Stimulated activated CD4-positive, alpha-beta T cell treated with anti-CD3 and anti-CD28 coated beads, Interleukin-4, amount 100 ng/mL, for 4 hours (primary cell): ENCODE measurements around the gene MCTP1.
A peak's percentile ranks its signal among the peaks of the same experiment; 100 is the strongest.

Experiments
- DNase-seq, 2 experiments: peaks; one replicate each; pipeline ENCODE4 v3.0.0-alpha.2; 2020

MCTP1 gene

DNA sequence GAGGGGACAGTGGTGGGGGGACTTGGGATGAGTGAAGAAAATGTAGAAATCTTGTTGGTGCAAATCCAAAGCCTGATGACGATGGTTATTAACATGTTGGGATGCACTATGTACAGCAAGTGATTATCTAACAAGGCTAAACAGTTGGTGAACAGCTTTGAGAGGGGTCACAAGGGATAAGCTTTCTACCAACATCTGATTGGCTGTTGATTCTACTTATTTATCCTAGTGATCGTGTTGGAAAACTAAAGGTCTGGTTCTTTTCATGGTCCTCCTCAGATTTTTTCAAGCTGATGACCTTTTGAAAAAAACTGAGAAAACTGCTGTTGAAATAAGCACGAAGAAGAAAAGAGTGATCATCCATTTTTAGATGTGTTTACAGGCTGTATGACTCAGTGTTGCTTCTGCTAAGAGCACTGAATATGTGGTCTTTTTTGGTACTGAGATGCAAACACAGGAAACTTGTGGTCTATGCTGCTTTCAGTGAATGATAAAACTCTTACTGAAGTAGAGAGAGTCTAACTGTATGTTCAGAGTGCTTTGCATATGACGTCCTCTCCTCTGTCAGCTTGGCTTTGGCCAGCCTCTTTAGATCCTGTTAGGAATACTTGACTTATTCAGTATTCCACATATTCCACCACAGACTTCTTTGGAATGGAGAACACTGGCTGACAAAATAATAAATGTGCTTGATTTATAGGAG lies 491.6 kb downstream of the MCTP1 start:
- DNase-seq: peak in 1 of 2 experiments; percentile 6

DNA sequence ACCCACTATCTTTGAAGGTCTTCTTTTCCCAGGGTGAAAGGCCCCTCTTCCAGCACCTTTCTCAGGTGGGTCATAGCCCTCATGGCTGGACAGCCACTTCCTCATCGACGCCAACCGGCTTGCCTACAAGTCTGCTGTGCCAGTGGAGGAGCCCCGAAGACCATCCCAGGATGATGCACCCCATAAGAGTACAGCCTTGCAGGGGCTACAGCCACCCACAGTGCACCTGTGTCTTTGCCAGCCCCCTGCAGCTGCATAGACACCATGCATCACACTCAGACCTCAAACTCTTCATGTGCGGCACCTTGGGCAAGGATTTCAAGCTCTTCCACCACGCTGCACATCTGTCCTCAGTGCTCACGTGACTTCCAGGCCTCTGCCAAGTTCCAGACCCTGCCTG lies 493.1 kb downstream of the MCTP1 start:
- DNase-seq: no peak

DNA sequence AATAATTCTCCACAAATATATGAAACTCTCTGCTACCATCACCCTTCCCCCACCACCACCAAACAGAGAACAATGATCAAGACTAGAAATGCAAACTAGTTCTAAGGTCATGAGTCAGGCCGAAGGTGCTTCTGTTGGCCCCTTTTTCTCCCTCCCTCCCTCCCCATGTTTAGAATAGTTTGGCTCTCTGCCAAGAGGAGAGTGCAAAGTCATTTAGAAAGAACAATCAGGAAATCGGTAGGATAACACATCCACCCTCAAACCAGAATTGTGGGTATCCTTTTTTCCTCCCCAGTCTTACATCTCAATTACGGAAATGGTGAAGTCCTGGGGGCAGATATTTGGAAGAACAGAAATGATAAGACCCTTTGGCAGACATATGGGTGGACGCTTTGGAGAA lies 496.4 kb downstream of the MCTP1 start:
- DNase-seq: no peak

DNA sequence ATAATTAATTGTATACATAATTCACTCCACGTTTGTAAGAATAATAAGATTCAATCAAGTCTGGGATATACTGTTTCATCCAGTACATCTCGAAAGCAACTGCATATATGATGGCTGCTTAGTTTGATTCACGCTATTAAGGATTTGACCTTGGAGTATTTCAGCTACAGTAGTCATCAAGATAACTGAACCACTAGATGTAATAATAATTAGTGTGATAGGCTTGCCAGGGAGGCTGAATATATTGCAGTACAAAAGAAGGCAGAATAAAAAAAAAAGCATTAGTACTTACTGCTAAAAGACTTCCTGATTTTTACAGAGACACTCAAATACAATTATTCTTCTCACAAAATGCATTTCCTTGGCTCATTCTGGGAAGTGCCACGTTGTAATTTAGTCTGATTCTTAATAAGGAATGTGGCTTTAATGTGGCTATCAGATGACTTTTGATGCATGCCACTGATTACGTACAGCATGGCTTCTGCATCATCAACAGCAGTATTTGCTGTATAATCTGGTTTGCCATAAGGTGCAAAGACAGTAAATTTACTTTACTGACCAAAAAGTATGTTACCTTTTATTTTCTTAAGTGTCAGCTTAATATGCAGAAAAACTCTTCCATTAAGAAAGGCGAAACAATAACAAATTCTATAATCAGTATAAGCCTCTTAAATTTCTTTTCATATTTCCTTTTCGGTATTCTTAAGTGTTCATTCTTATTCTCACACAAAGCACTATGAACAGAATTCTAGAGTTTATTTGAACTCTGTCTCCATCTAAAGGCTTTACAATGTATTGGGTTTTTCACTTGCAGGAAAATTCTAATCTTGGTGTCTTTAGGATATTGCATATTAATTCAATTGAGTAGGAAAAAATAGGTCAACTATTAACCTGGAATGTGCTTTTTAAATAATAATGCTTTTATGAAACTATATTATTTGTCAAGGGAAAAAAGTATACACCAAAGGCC lies 500.1 kb downstream of the MCTP1 start:
- DNase-seq: no peak

DNA sequence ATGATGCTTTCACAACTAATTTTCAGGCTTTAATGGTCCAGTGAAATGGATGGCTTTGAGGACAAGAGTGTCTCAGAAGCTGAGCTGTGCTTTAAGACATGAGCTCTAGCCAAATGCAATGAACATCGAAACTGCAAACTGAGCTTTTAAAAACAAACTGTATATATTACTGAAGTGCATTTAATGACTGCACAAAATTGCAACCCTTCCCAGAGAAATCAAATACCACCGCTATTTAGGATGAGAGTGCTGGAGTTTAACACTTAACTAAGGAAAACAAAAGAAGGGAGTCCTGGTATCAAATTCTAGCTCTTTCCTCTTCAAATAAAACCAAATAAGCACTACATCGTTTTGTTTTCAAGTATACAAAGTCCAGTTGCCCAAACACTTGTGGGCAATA lies 502.5 kb downstream of the MCTP1 start:
- no peak for DNase-seq

DNA sequence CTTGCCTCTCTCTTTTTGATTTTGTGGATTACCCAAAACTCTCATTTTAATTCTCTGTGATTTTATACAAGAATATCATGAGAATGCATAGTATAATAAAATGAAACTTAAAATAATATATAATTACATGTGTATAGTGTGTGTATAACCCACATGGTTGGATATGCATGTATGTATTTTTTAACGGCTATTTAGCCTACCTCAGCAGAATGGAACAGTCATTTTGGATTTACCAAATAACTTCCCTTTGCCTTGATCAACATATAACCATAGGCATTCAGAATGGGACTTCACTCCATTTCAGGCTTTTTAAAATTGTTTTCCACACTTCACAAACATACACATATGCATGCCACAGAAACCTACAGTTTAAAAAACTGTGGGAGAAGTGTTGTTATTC lies 505.2 kb downstream of the MCTP1 start:
- no peak for DNase-seq

DNA sequence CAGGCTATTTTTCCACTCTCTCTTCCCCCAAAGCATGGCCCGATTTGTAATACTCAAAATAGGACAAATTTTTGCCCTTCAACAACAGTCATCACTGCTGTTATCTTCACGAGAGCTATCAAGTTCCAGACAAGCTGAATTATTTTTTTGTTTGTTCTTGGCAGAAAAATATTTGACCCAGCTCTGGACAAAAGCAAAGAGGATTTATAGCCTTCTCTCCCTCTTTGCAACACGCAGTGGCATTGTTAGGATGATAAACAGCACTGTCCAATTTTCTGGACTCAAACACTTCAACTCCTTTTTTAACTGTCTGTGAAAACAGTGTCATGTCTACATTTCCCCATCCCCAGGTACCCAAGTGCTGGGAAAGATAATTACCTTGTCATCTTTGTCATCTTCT lies 506.2 kb downstream of the MCTP1 start:
- DNase-seq: no peak

DNA sequence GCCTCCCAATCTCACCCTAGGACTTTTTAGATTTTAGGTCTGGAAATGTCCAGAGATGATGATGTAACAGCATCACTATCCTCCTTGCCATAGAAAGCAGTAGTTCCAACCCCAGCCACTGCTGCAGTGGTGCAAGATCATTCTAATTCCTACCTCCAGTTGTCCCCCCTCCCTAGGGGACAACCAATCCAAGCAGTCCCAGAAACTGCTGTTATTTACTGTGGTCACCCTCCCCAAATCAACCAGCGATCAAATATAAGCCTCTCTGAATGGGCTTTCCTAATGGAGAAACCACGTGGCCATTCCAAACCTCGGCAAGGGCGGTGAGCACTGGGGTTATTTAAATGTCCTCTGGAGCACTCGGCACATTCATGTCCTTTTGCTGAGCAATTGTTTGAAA lies 506.6 kb downstream of the MCTP1 start:
- no peak for DNase-seq

DNA sequence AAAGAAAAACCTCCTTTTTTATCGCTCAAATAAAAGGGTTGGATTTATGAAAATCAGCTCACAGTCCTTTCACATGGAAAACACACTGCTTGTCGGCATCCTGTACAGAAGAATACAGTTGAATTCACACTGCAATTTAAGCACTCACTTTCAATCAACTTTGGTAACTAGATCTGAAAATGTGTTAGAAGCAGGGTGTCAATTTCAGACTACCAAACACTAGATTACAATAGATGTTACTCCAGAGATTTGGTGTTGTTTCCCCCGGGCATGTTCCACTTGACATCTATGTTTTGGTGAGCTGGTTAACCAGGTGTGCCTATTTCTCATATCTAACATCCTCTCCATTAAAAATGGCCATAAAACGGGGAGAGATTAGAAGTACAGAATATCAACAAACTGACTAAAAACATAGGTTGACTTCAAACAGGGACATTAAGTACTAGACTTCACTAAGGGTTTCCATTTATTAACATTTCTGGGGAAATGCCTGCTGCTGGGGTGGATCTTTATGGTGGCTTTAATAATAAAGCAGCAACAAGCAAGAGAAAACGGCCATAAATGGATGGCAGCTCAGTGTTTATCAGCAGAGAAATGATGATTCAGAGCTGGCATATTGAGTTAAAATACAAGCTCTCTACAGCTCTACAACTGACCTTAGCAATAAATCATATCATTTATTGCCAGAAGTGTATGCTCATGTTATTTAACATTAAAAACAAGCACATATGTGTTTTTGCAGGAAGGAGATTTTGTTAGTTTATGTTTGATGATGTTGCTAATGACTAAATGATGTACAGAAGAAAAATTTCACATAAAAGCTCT lies 507.6 kb downstream of the MCTP1 start:
- no peak for DNase-seq

DNA sequence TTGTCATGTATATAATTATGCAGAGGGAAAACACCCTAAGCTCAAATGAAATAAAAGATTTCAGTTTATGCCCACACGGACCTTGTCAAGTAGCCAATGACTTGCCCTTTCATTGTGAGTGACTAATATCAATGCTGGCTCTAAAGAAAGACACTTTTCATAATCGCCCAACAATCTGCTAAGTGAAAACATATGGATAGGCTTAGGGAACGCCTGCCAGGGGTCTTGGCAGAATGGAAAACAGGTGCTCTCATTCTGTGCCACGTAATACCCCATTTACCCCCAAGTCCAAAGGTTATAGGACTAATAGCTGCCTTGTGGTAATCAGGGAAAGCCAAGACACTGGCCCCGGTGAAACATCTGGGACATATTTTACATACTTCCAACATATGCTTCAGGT lies 508.7 kb downstream of the MCTP1 start:
- DNase-seq: no peak

DNA sequence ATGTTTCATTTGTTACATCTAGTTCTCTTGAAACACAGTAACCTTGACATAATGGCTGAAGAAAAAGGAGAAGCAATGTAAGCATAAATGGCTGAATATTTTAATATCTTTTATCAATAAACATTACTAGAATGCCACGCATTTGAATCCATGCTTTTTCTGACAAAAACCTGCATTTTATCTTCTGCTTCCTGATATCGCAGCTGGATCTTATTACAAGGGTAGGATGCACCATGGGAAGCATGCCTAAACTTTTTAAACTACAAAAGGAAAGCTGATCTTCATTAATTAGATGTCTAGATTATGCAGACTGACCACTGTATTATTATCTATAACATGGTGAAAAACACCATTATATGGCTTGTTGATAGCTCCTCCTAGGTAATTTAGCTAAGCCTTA lies 509.8 kb downstream of the MCTP1 start:
- DNase-seq: no peak

DNA sequence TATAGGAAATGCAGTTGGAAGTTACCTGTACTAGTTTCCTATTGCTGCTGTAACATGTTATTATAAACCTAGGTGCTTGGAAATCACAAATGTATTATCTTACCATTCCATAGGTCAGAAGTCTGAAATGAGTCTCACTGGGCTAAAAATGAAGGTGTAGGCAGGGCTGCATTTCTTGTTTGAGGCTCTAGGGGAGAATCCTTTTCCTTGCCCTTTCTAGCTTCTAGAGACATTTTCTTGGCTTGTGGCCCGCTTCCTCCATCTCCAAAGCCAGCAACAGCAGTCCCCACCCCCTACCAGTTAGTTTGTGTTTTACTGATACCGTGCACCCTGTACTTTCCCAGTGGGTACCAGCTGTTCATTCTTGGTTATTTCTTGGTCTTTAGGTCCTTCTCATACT lies 513.2 kb downstream of the MCTP1 start:
- DNase-seq: no peak

DNA sequence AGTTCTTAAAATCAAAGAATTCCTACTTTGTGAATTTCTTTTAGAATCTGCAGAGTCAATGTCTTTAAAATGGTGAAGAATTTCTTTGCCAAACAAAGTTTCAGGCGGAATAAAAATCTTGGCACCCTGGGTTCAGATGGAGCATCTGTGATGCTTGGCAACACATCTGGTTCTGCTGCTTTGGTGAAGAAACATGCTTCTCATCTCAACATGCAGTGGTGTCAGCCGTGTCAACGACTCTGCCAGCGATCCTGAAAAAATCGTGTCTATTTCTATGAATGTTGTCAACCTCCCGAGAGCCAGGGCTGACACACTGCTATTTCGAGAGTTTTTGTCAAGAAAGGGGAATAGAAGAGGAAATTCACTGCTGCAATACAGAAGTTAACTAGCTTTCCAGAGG lies 514.9 kb downstream of the MCTP1 start:
- DNase-seq: no peak

DNA sequence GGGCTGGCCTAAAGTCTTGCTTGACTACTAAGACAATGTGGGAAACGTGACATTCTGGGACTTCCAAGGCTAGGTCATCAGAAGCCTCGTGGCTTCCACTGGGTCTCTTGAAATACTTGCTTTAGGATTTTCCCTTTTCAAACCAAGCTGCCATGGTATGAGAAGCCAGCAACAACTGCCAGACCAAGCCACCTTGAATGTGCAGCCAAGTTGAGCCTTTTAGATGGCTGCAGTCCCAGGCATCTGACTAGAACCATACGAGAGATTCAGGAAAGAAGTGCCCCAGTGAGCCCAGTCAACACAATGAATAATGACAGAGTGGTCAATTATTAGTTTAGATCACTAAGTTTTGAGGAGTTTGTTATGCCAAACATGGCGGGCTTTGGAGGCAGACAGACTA lies 523.1 kb downstream of the MCTP1 start:
- DNase-seq: no peak

DNA sequence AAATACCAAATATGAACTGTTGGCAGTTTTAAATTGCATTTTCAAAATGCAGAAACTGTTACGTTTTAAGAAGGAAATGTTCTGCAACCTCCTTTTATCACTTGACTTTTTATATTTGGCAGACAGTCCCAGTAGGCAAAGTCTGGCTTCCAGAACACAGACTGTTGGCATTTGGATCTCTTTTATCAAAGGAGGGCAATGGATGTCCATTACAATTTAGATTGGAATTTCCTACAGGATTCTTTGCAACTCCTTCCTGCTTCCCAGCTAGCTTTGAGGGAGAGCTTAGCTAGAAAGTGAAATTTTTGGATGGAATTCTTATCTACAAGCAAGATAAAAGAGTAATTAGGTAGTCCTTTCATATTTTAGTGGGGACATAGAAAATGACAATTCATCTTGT lies 523.8 kb downstream of the MCTP1 start:
- DNase-seq: no peak

DNA sequence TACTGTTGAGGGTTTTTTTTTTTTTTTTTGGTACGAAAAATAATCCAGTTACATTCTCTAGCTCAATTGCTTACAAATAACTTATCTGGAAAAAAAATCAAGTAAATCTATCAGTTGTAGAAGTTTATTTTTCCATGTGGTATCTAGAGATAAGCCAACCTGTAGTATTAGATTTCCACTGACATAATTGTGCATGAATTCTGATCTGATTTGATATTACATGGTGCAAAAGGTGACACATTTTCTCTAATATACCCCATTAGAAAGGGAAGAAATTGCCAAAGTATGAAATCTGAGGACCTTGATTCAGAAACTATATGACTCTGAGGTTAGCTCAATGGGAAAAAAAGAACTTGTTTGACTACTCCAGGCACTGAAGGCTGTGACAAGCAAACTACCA lies 524.9 kb downstream of the MCTP1 start:
- no peak for DNase-seq

DNA sequence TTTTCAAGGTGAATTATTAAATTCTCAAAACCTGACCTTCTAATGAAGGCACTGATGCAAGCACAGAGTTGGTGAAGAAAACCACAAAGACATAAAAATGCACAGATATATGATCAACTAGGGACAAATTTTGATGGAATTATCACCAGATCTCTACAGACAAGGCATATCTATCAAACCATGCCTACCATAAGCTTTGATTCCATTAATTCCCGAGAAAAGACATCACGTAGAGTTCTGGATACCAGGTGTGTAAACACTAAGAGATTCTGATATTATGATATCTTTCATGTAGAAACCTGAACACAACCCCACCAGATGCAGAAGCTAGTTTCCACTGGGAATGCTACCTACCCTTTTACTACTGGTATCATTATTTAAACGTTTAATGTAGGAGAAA lies 525.9 kb downstream of the MCTP1 start:
- DNase-seq: no peak

DNA sequence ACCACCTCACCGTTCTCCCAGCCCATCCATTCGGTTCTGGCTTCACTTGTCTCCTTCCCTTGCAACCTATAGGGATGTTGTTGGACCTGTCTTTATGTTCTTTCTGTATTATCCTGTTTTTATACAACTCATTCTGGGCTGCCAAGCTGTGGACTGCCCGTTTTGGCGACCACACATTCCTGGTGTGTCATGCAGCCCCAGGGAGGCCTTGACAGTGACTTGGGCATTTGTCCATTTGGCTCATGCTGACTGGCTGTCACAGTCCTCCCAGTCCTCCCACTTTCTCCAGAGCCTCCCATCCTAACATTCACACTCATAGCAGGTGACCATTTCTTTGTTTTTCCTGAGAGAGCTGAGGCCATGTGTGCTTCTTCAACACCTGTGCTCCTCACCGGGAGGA lies 530.1 kb downstream of the MCTP1 start:
- no peak for DNase-seq

DNA sequence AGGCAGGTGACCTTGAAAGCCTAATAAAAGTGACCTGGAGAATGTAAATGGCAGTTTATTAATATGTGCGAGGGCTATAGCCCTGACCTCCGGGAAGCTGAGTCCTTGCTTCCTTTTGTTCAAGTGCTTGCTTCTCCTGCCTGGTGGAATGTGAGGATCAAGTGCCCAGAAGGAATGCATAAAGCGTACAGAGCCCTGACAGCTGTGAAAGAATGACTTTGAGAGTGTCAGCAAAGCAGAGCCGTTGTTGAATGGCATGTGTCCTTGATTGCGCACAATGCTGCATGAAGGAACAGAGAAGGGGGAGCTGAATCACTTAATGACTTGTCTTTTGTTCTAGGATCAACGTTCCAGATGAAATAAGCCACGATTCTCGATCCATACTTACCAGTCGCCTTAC lies 533.4 kb downstream of the MCTP1 start:
- DNase-seq: no peak

DNA sequence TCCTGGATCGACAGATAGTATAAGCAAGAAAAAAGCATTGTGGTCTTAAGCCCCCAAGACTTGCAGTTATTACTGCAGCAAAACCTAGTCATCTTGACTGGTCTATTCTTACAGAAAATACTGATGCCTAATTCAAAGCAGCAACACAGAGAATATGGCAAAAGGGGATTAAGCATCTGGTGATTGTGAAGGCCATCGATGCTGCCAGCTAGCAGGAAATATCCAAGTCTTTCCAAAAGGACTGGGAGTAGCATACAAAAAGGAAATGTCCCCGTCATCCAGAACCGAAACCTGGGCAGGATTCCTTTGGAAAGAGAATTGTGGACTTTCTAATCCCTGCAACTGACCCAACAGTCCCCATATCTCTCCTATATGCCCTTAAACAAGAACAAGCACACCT lies 534.2 kb downstream of the MCTP1 start:
- no peak for DNase-seq

DNA sequence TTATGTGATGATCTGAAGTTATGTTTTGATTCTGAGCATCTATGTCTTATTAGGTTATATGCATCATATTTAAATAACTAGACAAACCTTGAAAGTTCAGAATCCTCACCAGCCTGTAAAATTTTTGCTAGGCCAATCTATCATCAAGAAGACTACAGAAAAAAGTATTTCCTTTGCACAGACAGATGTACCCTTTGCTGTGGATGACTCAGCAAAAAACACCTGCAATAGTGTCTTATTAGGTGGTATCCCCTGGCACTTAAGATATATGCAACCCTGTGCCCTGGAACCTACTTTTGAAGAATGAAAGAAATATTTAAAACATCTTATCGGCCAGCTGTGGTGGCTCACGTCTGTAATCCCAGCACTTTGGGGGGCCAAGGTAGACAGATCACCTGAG lies 535.9 kb downstream of the MCTP1 start:
- DNase-seq: no peak

DNA sequence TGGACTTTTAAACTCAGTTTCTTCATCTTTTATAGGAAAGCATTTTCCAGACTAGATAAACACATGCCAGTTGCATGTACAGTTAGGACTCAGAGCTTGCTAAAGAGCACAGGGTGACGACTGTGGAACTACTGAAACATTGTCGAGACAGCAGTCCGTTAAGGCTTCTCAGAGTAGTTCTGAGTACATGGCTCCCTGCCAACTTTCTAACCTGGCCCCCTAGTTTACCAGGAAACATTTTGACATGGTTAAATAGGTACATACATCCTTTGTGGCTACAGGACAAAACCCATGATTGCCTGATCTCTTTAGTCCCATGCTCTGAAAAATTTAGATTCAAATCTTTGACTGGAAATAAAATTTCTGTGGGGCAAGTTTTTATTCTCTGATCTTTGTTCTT lies 536.7 kb downstream of the MCTP1 start:
- no peak for DNase-seq

DNA sequence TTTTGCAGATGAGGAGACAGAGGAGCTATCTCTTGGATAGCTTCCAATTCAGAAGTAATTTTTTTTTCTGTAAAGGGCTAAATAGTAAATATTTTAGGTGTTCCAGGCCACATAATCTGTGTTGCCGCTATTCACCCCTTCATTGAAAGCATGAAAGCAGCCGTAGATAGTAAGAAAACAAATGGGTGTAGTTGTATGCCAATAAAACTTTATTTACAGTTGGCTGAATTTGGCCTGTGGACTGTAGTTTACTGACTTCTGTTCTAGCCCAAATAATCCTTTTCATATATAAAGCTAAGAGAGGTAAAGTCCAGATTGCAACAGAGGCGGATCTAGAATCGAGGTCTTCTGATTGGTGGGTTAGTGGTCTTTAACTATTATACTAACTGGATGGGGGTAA lies 537.5 kb downstream of the MCTP1 start:
- no peak for DNase-seq

DNA sequence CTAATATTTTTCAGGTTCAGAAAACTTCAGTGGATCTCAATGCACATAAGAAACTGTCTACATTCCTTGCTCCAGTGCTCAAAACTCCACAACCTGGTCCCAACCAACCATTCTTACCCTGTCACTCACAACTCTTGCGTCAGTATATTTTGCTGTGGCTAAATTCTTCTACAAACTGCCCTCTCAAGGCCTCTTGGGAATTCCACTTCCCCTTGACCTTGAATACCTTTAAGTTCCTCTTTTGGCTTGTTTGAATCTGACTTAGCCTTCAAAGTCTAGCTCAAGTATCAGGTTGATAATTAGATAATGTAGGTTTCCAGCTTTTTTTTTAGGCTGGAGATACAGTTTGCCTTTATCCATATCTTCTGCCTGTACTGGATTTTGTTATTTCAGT lies 538.2 kb downstream of the MCTP1 start:
- no peak for DNase-seq
